ENCODE results near the gene PAEP. TPM values are rescaled to one million over a fixed set of nuclear protein-coding genes. Genes with fewer than 3 reads are reported as not detected.

The PAEP gene
- total RNA-seq, 1 donor: not detected

DNA sequence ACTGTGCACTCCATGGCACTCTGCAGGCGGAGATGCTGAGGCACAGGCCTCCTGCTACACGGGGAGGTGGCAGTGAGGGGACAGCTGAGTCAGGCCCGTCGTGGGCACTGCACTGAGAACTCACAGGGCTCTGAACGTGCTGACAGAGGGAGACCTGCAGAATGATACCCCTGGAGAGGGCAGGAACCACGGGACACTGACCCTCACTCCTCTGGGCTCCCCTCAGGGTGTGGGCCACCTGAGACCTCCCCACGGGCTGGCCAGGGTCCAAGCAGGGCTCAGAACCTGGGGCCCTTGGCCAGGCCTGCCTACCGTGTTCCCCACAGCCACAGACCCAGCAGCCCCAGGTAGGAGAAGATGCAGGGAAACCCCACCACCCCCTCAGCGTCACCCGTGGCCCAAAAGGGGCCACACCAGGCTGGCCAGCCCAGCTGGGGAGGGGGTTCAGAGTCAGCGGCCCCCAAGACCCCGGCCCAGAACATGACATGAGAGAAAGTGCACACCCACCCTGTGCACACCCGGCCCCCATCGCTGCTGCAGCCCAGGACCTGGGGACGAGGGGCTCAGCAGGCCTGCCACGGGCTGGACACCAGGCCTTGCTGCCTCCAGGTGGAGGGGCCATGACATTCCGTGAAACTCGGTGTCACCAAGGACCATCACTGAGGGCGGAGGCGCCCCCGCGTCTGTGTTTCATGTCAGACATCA, 46.9 kb downstream of the PAEP start:
- H3K4me3 ChIP-seq (ENCODE audit: low read depth, low read length): no peak overlapping the region
- TF ChIP-seq, protein P1, sequence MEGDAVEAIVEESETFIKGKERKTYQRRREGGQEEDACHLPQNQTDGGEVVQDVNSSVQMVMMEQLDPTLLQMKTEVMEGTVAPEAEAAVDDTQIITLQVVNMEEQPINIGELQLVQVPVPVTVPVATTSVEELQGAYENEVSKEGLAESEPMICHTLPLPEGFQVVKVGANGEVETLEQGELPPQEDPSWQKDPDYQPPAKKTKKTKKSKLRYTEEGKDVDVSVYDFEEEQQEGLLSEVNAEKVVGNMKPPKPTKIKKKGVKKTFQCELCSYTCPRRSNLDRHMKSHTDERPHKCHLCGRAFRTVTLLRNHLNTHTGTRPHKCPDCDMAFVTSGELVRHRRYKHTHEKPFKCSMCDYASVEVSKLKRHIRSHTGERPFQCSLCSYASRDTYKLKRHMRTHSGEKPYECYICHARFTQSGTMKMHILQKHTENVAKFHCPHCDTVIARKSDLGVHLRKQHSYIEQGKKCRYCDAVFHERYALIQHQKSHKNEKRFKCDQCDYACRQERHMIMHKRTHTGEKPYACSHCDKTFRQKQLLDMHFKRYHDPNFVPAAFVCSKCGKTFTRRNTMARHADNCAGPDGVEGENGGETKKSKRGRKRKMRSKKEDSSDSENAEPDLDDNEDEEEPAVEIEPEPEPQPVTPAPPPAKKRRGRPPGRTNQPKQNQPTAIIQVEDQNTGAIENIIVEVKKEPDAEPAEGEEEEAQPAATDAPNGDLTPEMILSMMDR (IDR thresholded peaks at IDR 0.05; ENCODE audit: insufficient read depth, low read length): no peak
- no peak for DNase-seq (ENCODE audit: low read depth)

DNA sequence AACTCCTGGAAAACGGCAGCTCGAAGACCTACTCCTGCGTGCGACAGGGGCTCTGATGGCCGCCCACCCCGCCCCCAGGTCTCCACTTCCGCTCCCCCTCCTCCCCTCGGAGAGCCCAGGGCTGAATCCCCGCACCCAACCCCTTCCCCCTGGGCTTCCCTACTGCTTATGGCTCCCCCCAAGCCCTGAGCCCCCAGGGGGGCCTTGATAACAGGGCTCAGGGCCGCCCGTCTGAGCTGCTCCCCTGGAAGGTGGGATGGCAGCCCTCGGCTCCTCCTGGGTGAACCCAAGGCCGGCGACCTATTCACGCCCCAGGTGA, 47.4 kb downstream of the PAEP start:
- TF ChIP-seq, protein P1 (IDR thresholded peaks at IDR 0.05; ENCODE audit: insufficient read depth, low read length): no peak
- H3K4me3 ChIP-seq (ENCODE audit: low read depth, low read length): no peak overlapping the region
- no peak for DNase-seq (ENCODE audit: low read depth)

DNA sequence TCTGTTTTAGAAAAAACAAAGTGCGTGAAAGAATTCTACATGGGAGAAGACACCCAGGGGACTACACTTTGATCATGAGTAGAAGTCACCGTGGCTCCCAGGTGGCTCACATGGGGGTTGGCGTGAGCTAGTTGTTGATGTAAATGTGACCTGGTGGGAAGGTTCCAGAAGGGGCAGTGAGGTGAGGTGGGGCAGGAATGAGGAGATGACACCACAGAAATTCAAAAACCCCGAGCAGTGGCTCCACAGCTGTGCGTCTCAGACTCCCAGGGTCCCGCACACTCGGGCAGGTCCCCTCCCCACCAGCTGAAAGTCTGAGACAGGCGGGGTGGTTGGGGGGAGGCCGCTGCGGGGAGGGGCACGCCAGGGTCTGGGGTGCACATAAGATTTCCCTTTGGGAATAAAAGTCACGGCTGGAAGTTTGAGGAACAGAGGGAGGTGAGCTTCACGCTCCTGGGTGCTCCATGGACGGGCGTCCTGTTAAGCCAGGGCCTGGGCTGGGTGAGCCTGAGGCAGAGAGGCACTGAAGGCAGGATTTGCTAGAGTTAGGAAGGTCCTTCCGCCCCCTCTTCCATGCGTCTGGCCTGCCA, 47.9 kb downstream of the PAEP start:
- H3K4me3 ChIP-seq (ENCODE audit: low read depth, low read length): no peak overlapping the region
- TF ChIP-seq, protein P1 (IDR thresholded peaks at IDR 0.05; ENCODE audit: insufficient read depth, low read length): no peak
- DNase-seq (ENCODE audit: low read depth): no peak

DNA sequence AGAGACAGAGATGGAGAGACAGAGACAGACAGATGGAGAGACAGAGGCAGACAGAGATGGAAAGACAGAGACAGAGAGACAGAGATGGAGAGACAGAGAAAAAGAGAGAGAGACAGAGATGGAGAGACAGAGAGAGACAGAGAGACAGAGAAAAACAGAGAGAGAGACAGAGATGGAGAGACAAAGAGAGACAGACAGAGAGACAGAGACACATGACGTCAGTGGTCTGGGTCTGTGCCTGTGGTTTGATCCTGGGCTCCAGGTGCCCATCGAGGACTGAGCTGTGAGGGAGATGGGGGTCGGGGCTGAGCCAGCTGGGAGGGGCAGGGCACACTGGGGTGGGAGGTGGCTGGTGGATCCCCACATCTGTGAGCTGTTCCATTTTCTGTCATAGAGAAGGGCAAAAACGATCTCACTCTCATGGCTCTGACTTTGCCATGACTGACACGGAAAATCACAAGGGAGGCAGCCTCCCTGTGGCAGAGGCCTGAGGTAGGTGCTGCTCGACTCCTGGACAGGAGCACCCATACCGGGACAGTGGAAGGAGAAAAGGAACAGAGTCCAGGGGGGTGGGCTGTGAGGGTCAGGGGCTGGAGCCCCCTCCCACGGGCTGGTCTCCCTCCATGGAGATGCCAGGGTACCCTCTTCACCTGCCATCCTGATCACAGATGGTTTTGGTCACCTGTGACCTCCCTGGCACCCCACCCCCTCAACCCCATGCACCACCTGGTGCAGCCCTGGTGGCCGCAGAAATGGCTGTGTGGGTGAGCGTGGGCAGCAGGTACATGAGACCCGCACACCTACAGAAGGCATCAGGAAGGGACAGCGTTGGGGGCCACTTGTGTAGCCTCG, 49.0 kb downstream of the PAEP start:
- TF ChIP-seq, protein P1 (IDR thresholded peaks at IDR 0.05; ENCODE audit: insufficient read depth, low read length): no peak
- no peak for DNase-seq (ENCODE audit: low read depth)

DNA sequence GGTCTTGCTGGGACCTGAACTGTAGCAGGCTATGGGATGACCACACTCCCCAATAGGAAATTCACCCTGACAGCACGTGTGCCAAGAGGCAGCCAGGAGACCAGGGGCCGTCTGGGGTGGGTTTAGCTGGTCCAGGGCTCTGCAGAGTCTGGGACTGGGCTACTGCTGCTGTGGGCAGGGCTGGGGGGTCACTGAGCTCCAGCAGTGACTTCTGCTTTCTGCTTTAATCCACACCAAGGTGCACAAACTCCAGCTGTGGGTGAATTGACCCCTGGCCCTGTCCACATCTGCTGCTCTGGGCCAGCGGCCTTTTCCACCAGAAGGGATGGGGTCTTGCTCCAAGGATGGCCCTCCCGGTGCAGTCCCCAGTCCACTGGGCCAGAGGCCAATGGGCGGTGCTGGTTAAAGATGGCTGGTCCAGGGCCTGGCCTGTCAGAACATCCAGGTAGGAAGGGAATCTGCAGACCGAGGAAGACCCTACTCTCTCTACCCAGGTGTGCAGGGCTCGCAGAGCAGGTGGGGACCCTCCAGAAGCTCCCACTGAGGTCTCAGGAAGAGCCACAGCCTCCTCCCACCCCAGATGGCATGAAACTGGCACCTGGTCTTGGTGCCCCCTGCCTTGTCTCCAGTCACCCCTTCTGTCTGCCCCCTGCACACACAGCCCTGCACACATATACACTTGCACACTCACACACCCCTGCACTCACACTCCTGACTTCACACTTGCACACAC, 49.8 kb downstream of the PAEP start:
- no peak overlapping the region for H3K4me3 ChIP-seq (ENCODE audit: low read depth, low read length)
- TF ChIP-seq, protein P1 (IDR thresholded peaks at IDR 0.05; ENCODE audit: insufficient read depth, low read length): no peak
- DNase-seq (ENCODE audit: low read depth): no peak

More for the DNA sequence above, 49.0 kb downstream of the PAEP start:
- no peak overlapping the region for H3K4me3 ChIP-seq (ENCODE audit: low read depth, low read length)

DNA sequence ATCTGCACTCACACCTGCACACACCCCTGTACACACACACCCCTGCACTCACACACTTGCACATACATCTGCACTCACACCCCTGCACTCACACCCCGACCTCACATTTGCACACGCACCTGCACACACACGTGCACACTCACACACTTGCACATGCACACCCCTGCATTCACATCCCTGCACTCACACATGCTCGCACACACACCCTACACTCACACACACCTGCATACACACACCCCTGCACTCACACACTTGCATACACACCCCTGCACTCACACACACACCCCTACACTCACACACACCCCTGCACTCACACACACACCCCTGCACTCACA, 50.3 kb downstream of the PAEP start:
- no peak overlapping the region for H3K4me3 ChIP-seq (ENCODE audit: low read depth, low read length)
- TF ChIP-seq, protein P1 (IDR thresholded peaks at IDR 0.05; ENCODE audit: insufficient read depth, low read length): no peak
- no peak for DNase-seq (ENCODE audit: low read depth)
